HG03135 (cell line): ENCODE results near the gene FKBP1C.
"Not testable (repeated sequence)": the region's sequence is repeated elsewhere in the genome, so short reads cannot be mapped to it uniquely, and the experiment has no call there.

Source experiments
- ATAC-seq: cut with Tn5 transposase; IDR thresholded peaks from one replicate; pipeline ENCODE4 v1.9.1; 2021; ENCODE audit warnings: mild to moderate bottlenecking, moderate library complexity; ENCODE audit not compliant: unreplicated experiment

The FKBP1C gene

DNA sequence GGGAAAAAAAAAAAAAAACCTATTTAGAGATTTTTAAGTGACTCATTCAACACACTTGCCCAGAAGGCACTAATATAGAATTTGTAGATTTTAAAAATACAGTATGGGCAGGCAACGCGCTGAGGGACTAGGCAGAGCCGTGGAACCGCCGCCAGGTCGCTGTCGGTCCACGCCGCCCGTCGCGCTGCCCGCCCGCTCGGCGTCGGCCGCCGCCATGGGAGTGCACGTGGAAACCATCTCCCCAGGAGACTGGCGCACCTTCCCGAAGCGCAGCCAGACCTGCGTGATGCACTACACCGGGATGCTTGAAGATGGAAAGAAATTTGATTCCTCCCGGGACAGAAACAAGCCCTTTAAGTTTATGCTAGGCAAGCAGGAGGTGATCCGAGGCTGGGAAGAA, at the start of gene FKBP1C:
Gene FKBP1C, plus strand, starts transcription at position 127 of the 400 bp plus-strand sequence.
- ATAC-seq = not testable (repeated sequence)

DNA sequence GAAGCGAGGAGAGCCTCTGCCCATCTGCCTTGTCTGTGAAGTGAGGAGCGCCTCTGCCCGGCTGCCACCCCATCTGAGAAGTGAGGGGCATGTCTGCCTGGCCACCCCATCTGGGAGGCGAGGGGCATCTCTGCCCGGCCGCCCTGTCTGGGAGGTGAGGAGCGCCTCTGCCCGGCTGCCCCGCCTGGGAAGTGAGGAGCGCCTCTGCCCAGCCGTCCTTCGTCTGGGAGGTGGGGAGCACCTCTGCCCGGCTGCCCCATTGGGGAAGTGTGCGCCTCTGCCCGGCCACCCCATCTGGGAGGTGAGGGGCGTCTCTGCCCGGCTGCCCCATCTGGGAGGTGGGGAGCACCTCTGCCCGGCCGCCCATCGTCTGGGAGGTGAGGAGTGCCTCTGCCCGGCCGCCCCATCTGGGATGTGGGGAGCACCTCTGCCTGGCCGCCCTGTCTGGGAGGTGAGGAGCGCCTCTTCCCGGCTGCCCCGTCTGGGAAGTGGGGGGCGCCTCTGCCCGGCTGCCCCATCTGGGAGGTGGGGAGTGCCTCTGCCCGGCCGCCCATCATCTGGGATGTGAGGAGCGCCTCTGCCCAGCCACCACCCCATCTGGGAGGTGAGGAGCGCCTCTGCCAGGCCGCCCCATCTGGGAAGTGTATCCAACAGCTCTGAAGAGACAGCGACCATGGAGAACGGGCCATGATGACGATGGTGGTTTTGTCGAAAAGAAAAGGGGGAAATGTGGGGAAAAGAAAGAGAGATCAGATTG, 47.0 kb upstream of the FKBP1C start:
- not testable (repeated sequence) for ATAC-seq

DNA sequence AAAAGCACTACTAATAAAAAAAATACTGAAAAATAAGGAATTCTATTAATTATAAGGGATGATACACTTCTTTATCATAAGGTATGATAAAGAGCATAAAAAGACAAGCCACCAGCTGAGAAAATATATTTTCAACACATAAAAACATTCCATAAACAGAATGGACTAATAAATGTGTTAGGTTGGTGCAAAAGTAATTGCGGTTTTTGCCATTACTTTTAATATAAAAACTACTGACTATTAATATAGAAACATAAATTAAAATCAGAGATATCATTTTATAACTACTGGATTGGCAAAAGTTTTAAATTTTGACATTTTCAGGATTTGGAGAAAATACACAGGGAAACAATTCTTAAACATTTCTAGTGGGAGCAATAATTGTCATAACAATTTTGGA, 37.1 kb upstream of the FKBP1C start:
- ATAC-seq = no peak

DNA sequence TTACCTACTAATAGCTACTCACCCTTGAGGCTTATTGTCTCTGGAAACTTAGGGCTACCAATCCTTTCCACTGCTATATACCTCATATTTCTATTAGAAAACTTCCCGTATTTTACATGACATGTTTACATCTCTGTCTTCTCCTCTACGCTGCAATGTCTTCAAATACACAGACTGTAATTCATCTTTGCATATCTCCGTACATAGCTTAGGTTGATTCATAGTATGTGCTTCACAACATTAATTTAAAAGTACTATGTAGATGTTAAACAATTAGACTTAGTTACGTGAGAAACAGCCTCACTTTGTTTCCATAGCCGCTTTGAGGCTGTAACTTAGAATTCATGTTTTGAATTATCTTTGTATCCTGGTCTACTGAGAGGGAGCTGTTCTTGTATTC, 35.1 kb upstream of the FKBP1C start:
- no peak for ATAC-seq

DNA sequence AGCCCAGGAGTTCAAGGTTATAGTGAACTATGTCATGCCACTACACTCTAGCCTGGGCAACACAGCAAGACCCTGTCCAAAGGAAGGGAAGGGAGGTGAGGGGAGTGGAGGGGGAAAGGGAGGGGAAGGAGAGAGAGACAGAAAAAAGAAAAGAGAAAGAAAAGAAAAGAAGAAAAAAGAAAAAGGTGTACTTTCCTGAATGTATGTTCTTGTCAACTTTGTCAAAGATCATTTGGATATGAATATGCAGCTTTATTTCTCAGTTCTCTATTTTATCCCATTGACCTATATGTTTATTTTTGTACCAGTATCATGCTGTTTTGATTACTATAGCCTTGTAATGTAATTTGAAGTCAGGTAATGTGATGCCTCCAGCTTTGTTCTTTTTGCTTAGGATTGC, 30.9 kb upstream of the FKBP1C start:
- no peak for ATAC-seq

DNA sequence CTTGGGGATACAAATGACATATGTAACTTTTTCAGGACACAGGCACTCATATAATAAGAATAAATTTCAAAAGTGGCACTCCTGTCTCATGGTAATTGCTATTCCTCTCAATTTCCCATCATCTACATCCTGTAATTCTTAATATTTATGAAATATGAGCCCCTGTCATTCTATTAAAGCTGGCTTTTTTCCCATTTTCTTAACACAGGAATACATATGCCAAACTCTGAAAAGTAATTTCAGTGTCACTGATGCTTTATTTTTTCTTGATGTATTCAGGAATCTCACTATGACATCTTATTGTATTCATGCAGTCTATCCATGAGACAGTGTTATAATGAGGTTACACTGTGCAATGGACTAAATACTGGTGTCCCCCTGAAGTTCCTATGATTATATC, 24.3 kb upstream of the FKBP1C start:
- no peak for ATAC-seq

DNA sequence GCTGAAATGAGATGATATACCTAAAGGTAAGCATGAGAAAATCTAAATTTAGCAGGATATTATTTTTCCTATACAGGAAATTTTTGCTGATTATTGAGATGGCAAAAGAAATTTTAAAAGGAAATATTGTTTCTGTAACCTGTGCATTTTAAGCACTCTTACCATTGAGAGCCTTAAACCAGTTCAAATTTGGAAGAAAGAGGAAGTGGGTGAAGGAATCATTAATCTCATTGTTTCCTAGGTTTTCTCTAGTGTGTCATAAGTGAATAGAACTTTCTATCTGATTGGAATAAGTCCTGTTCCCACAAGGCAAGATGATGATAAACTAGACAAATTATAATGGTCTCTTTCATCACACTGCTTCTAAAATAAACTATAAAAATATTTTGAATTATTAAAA, 22.4 kb upstream of the FKBP1C start:
- ATAC-seq = no peak

DNA sequence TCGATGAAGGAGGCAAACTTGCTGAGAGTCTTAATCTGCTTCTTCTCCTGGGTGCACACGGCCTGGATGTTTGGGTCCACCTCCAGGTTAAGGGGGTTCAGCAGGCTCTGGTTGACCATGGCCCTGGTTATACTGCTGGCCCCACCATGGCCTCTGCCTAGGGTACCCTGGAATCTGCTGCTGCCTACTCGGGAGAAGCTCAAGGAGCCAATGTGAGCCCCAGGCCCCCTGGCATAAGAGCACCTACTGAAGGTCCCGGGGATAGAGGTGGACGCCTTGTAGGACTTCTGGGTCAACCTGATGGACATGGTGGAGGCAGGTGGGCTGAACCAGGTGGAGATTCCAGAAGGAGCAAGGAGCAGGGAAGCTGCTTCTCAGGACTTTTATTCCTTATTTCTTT, 17.9 kb upstream of the FKBP1C start:
- ATAC-seq = no peak

DNA sequence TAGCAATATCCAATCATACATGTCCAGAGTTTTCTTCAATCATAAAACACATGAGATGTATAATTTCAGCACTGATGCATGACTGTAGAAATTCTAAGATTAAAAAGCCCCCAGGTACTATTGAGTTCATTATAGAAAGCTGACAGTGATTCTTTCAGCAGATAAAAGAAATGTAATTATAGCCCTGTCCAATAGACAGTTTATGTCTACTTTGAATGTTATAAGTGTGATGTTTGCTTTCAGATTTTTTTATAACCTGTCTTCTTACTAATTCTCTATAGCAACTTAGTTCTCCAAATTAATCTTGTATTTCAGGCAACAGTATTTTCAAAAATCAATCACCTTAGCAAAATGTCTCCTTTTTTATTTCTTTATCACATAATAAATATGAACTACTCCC, 13.5 kb upstream of the FKBP1C start:
- ATAC-seq = no peak

DNA sequence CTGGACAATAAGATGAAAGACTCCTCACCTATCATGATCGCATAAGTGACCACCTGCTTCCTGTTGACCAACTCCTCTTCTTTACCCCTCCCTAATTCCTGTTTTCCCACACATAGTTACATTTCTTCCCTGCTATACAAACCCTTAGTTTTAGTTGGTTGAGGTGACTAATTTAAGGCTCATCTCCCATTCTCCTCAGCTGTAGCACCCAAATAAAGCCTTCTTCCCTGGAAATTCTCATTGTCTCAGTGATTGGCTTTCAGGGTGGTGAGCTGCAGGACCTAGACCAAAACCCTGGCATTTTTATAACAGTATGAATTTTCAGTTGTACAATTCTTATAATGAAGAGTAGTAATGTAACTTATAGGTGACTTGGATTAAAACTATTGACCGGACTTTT, 2.1 kb downstream of the FKBP1C start:
- no peak for ATAC-seq

DNA sequence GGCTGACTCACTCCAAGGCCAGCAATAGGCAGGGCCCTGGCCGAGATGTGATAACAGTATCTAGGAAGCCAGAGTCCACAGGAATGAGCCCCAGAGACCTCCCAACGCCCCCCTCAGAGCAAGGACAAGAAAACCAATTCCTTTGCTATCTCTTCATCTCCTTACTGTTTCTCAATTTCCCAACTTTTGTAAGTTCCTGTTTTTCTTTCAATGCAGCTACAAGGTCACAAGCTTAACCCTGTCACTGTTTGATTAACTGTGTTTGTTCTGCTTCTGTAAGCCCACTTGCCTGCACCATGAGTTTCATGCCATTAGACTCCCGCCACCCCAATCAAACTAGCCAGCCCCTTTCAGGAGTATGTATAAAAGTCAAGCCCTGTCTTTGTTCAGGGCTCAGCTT, 3.5 kb downstream of the FKBP1C start:
- no peak for ATAC-seq

DNA sequence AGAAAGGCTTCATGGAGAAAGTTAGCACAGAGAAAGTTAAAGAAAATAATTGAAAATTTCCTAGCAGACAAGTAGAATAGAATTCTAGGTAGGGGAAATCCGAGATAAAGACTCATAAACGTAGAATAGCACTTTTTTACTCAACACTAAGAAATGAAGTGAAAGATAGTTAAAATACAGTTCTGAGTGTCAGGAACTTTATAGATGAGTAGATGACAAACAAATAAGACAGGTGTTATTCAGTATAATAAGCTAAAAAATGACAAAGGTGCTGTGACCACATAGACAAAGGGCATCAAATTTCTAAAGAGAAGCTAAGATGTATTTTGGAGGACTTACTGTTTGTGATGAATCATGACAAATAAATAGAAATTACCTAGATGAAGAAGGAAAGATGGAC, 12.9 kb downstream of the FKBP1C start:
- no peak for ATAC-seq

DNA sequence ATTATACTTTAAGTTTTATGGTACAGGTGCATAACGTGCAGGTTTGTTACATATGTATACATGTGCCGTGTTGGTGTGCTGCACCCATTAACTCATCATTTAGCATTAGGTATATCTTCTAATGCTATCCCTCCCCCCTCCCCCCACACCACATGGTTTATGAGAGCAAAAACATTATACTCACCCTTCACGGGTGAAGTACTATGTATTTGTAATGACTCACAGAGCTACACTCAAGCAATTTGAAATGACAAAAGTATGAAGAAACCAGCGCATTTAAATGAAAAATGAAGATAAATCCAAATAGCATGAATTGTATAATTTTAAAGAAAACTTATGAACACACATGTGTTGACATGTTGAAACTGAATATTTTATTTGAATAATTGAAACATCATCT, 14.7 kb downstream of the FKBP1C start:
- ATAC-seq = not testable (repeated sequence)

DNA sequence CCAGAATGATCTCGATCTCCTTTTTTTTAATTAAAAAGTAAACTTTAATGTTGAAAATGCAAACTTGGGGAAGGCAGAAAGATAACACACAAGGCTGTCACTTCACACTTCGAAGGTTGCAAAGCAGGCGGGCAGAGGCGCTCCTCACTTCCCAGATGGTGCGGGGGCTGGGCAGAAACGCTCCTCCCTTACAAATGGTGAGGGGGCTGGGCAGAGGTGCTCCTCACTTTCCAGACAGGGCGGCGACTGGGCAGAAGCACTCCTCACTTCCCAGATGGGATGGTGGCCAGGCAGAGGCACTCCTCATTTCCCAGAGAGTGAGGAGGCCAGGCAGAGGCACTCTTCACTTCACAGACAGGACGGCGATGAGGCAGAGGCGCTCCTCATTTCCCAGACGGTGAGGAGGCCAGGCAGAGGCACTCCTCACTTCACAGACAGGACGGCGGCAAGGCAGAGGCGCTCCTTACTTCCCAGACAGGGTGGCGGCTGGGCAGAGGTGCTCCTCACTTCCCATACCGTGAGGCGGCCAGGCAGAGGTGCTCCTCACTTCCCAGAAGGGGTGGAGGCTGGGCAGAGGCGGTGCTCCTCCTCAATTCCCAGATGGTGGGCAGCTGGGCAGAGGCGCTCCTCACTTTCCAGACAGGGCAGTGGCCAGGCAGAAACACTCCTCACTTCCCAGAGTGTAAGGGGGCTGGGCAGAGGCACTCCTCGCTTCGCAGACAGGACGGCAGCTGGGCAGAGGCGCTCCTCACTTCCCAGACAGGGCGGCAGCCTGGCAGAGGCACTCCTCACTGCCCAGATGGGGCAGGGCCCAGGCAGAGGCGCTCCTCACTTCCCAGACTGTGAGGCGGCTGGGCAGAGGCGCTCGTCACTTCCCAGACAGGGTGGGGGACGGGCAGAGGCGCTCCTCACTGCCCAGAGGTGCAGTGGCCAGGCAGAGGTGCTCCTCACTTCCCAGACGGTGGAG, 16.9 kb downstream of the FKBP1C start:
- not testable (repeated sequence) for ATAC-seq

DNA sequence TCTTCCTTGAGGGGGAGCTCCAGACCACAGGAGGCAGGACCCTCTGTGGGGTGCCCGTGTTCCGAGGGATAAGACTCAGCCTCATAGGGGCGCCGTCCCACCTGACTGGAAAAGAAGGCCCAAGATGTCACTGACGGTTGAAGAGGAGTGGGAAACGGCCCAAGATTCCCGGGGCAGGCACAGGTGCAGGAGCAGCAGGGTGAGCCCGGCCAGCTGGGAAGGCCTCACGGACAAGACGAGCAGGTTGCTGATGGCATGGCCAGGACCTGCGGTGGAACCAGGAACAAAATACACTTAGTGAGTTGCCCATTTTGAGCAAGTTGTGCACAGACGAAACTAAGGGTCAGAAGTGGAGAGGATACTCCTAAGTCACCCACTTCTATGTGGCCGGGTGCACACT, 18.8 kb downstream of the FKBP1C start:
- ATAC-seq = not testable (repeated sequence)

DNA sequence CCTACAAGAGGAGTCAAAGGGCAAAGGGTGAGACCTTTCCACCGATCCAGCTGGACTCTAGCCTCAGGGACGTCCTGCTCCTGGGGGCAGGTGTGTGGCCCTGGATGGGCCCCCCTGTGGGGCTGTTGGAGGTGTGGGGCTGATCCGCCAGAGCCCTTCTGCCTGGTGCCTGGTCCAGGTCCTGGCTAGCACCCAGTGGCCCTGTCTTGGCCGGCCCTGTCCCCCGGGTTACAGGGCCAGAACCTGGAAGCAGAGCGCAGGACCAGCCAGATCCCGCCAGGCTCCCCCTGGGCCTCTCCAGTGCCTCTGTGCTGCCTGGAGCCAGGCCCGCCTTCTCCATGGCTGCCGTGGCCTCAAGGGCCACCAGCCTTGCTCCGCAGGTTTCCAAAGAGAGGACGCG, 19.2 kb downstream of the FKBP1C start:
- not testable (repeated sequence) for ATAC-seq

DNA sequence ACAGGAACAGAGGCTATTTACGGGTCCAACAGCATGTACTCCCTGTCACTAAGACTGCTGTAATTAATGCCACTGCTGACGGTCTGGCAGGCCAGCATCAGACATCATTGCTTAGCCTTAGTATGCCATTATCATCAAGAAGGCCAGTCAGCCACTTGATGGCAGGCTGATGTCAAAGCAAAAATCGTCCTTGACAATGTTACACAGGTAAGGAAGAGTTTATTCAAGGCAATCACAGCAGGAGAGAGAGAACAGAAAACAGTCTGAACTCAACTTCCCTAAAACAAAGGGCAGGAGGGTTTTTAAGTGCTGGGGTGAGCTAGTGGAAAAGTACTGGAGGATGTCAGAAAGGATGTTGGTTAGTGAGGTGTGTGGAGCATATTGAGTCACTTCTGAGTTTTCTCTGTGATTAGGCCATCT, 25.1 kb downstream of the FKBP1C start:
- ATAC-seq = no peak

DNA sequence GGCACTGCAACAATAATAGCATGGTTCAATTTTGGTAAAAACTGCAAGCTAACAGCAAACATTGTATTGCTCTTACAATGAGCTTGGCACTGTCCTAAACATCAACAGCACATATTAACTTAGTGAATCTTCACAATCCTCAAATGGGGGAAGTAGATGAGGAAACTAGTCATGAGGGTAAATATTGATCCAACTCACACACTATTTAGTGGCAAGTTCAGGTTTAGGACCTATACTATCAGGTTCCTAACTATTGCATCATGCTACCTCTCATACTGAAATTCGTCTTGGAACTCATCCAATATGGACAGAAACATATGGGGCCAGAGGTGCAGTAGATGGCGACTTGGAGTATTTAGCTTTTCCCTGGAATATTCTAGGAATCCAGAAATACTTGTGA, 34.2 kb downstream of the FKBP1C start:
- no peak for ATAC-seq

DNA sequence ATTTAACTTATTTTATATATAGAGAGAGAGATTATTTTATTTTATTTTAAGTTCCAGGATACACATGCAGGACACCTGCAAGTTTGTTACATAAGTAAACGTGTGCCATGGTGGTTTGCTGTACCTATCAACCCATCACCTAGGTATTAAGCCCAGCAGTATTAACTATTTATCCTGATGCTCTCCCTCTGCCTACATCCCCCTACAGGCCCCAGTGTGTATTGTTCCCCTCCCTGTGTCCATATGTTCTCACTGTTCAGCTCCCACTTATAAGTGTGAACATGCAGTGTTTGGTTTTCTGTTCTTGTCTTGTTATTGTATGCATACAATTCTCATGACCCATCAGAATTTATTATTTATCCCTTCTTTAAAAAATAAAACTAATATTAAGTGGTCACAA, 34.6 kb downstream of the FKBP1C start:
- no peak for ATAC-seq

DNA sequence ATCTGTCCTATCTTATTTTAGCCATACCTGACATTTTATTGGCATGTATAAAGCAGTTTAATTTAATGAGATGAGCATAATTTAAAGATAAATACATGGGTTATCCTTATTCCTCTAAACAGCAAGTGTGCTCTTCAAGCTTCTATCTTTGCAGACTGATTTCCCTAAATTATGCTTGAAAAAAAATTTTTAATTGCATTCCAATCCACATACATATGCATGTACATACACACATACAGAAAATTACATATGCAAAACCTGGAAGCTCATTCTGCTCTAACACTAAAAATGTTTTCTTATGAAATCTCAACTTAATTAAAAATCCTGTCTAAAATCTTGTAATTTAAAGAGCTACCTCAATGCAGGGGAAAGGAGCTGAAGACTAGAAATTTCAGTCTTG, 35.3 kb downstream of the FKBP1C start:
- ATAC-seq = no peak

DNA sequence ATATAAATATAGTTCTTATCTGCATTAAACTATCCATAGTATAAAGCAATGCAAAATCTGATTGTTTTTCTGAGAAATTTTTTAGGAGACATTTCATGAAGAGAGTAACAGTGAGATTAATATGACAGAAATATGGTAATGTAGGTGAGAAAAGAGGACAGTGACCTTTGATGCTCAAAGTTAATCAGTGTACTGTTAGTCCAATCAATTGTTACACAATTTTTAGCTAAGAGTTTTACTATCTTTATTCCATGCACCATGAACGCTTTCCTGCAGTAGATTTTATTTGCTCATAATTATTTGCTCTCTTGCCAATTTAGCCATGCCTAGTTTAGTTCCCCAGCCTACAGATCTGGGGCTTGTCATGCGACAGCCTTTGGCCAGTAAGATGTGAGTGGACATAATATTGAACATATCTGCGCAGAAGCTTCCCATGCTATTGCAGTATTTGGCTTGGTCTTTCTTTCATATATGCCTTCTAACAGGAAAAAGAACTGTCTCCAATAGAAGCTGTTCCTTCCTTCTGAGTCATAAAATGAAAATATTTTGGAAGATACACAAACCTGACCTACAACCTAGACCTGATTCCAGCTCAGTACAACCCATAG, 38.7 kb downstream of the FKBP1C start:
- ATAC-seq = no peak

DNA sequence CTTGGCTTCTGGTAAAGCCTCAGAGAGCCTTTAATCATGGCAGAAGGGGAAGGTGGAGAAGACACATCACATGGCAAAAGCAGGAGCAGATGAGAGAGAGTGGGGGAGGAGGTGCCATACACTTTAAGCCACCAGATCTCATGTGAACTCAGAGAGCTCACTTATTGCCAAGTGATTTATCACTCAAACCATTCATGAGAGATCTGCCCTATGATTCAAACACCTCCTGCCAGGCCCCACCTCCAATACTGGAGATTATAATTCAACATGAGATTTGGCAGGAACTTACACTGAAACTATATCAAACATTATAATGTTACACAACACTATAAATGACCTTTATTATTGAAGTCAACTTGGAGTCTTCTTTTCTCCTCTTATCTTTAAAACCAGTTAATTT, 47.9 kb downstream of the FKBP1C start:
- no peak for ATAC-seq
